Measurements from ENCODE around the gene QKI. TPM values are rescaled to one million over a fixed set of nuclear protein-coding genes. Genes with fewer than 3 reads are reported as not detected.
"Not testable (repeated sequence)": the region's sequence is repeated elsewhere in the genome, so short reads cannot be mapped to it uniquely, and the experiment has no call there.

QKI gene
- 65.4 and 72.1 TPM in 2 replicates for total RNA-seq

DNA sequence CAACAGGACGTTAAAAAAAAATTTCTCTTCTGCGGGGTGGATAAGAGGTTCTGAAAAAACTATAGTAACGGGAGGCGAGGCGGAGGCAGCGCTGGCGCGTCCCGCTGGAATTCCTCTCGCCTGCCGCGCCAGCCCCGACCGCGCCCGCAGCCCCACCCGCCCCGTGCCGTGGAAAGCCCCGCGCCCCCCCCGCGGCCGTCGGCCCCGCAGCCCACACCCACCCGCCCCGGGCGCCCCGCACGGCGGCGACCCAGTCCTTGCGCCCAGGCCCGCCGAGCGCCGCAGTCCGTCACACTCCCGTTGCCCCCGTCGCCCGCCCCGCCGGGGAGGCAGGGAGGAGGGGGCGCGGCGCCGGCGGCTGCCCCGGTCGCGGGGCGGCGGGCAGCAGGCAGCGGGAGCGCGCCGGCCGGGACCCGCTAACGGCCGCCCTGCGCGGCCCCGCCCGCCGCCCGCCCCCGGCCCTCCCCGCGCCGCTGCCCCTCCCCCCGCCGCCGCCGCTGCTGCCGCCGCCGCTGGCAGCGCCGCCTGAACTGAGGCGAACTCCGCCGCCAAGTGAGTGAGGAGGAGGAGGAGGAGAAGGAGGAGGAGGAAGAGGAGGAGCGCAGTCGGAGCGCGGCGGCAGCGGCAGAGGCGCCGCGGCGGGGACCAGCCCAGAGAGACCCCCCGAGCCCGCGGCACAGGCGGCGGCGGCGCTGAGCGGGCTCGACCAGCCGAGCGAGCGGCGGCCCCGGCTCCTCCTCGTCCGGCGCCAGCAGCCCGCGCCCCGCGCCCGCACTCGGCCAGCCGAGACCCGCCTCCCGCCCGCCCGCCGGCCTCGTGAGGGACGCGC lies at the start of gene QKI:
Gene QKI, plus strand, starts transcription at position 602 of the 829 bp plus-strand sequence. CDS start 476 bp downstream, outside the sequence.
- intact Hi-C loops (cut with micrococcal nuclease): loop anchor here (1.0 to 10.0 kb wide), 3 partner anchors 687 to 1210 kb away; partner anchors contain the start of genes PACRG and PRKN

DNA sequence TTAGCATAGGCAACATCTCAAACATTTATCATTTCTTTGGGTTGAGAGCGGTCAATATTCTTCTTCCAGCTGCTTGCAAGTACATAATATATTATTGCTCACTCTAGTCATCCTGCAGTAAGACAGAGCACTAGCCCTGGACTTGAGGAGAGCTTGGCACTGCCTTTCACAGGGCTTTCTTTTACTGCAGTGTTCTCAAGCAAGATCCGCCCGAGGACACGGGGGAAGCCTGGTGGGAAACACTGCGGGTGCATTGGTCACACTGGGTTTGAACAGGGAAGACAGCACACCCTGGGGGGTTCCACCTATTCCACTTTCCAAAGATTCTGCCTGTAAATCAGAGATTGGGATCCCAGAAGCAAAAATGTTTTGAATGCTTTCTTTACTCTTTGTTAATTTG lies 48.2 kb upstream of the QKI start:
- intact Hi-C loops (cut with micrococcal nuclease): no loop called here

DNA sequence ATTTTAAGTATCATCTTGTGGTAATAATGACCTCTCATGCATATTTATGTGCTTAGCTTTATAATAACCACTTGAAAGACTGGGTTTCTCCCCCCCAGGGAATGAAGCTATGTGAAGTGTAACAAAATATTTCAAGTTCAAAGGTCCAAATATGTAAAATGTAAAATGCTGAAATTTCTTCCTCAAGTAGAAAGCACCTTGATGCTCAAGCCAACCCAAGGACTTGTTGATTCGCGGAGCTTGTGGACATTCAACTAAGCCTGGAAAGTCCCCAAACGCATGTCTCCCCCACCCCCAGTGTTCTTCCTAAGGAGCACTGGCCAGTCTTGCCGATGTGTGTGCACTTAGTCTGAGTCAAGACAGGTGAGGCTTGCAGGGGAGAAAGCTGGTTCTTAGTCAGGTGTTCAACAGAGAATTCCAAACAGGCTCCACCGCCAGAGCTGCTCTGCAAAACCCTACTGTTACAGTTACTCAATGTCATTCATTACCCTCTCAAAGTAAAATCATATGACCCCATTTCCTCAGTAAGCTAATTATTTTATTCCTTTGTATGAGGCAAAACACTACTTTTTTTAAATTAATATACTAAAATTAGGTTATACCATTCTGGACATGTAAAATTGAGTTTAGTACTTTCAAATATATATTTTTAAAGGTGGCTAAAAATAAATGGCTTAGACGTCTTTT lies 46.9 kb upstream of the QKI start:
- intact Hi-C loops (cut with micrococcal nuclease): no loop called here

DNA sequence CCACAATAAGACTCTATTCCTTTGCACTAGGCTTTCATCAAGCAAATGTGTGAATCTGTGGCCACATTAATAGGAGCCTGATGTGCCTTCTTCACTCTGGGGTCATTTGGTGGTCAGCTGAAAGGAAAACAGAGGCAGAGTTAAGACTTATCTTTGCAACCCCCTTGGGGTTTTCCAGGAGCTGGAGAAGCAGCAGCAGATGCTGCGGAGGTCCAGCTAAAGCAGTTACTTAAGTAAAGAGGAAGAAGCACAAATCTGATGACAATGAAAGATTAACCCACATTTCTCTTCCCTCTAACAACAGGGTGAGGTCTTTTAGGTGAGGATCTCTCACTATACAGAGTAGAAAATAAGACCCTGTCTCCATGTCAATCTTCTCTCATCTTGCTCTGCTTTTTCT lies 45.4 kb upstream of the QKI start:
- intact Hi-C loops (cut with micrococcal nuclease): no loop called here

DNA sequence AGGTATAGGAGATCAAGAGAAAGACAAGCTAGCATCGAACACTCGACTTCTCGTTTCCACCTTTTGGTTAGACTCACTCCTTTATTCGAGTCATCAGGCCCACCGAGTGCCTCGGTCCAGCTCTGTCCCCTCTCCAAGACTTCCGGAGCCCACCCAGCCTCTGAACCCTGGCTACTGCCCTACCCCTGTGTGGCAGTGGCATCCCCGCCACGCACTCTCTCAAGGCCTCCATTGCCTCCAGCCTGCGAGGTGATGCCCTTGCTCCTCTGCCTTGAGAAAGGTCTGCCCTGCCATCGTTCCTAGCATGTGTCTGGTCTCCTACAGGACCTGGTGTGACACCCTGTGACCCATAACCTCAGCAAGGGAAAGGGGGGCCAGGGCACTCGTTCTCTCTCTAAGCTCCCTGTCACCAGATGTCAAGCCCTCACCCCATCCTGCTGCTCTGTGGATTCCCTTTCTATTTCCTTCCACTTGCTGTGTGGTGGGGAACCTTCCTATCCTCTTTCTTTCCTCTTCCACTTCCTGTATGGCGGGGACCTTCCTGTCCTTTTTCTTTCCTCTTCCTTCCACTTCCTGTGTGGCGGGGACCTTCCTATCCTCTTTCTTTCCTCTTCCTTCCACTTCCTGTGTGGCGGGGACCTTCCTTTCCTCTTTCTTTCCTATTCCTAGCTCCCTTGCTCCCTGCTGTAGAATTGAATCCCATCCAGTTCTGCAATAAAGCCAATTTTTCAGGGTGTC lies 44.7 kb upstream of the QKI start:
- intact Hi-C loops (cut with micrococcal nuclease): no loop called here

DNA sequence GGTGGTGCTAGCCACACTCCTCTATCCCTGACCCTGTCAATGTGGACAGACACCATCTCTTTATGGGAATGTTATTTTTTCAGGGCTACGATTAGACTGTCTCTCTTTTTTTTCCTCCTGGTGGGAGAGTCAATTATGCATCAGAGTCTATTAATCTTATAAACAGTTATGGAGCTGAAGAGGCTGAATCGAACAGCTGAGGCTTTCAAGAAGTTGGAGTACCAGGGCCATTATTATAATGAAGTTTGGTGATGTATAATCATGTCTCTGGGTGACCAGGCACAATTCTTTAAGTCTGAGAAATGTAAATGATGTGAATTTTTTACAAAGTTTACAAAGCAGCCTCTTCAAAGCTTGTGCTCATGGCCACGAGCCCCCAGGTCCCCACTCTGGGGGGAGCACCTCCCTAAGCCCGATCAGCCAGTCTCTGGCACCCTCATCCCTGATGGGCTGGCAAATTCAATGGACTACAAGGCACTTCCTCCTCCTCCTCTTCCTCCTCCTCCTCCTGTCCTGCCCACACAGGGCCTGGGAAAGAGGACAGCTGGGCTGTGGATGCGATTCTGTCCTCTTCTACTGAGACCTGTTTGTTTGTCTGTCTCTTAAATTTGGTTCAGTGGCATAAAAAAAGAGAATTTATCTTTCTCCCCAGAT lies 43.9 kb upstream of the QKI start:
- intact Hi-C loops (cut with micrococcal nuclease): no loop called here

DNA sequence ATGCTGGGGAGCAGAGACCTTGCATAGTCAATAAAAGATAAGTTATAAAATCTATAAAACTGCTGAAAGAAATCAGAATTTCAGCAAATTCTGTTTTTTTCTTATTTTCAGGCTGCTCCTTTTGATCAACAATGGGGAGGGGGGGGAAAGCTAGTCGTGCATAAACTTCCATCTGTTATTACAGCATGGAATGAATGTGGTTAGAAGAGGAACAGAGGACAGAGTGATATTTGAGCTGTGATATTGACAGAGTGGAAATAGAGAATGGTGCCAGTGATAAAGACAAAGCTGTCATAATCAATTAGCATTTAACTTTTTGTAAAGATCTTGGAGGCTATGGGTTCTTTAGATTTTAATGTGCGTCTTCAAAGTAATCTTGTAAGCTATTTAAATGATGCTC lies 43.4 kb upstream of the QKI start:
- intact Hi-C loops (cut with micrococcal nuclease): no loop called here

DNA sequence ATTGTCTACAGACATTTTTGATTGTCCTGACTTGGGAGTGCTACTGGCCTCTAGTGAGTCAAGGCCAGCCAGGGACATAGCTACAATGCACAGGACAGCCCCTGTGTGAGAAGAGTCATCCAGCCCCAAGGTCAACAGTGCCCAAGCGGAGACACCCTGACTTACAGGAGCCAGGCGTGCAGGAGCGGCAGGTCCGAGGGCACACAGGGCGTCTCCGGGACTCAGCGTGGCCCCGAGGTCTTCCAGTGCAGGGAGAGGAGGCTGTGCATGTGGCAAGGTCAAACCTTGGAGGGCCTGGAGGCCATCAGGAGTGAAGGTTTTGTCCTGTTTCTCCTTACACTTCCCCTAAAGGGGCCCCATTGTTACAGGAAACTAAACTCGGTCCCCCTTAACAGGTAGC lies 41.3 kb upstream of the QKI start:
- intact Hi-C loops (cut with micrococcal nuclease): no loop called here

DNA sequence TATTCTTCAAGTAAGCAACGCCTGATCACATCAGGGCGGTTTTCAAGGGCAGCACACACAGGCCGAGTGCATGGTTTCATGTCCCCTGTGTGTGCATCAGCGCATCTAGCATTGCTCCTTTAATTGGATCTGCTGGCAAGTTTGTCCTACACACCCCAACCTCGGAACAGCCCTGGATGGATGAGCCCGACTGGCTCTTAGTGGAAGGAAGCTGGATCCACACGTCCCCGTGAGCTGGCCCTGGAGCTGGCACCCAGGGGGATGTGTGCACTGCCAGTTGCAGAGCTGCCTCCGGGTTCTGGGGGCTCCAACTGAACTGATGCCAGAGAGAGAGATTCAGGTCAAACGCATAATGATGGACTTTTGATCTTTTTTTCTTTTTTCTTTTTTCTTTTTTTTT lies 39.2 kb upstream of the QKI start:
- intact Hi-C loops (cut with micrococcal nuclease): no loop called here

DNA sequence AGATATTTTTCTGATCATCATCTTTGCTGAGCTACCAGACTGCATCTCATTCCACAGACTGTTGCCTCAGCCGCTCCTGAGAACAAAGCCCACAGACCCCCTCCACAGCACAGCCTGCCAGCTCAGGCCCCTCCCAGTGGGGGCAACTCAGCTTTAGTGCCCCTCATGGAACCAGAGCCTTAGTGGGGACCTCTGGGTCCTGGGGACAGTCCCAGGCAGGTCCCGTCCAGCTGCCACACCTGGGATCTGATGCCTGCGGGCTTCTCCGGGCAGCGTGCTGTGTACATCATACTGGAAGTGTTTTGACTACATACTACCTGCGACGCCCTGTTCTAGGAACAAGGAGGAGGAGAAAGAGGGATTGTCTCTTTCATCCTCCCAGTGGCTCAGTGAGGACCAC lies 38.3 kb upstream of the QKI start:
- intact Hi-C loops (cut with micrococcal nuclease): no loop called here

DNA sequence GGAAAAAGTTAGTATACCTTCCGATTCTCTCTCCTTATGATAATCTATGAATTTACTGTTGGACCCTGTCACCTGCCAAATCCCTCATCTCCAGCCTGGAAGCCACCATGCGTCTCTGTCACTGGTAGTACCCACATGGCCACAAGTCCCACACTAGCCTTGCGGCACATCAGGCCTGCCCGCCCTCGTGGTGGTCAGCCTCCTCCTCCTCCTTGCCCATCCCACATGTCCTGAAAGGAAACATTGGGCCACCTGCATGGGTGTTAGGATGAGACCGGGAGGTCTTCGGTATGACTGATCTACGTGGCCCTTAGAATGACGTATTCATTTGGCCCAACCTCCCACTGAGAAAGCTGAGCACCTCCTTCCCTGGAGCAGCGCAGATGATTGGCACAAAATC lies 37.0 kb upstream of the QKI start:
- intact Hi-C loops (cut with micrococcal nuclease): no loop called here

DNA sequence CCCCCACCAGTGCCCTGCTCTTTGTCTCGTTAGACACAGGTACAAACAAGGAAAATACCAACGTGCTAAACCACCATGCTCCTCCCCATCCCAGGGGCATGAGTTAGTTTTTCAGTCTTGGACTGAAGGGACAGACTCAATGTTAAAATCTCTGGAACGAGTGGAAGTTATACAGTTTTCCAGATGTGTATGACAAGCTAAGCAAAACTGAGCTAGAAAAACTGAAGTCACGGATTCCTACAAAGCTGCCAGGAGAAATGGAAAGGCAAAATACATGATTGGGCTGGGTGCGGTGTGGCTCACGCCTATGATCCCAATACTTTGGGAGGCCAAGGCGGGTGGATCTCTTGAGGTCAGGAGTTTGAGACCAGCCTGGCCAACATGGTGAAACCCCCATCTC lies 34.3 kb upstream of the QKI start:
- intact Hi-C loops (cut with micrococcal nuclease): no loop called here

DNA sequence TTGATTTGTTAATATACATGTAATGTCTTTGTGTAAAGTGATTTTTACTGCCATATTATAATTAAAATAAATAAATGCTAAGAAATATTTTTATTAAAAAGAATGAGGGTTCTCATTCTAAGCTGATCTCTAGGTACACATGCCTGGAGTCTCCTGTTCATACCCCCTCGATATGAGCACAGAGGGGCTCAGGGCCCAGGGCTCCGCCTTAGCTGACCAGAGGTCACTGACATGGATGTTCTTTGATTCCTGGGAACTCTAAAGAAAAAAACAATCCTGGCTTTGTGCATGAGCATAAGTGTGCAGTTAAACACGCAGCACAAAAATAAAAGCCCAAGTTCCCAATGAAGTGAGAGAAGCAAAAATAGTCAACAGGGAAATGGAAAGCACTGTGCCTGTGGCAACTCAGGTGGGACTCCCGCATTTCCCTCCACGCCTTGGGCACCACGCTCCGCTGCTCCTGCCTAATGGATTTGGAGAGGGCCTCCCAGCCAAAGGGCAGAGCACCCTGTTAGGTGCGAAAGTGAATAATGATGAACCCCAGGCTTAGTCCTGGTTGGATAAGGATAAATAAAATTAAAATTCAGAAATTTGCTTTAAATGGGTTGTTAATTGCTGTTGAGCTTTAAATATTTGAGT lies 33.3 kb upstream of the QKI start:
- intact Hi-C loops (cut with micrococcal nuclease): no loop called here

DNA sequence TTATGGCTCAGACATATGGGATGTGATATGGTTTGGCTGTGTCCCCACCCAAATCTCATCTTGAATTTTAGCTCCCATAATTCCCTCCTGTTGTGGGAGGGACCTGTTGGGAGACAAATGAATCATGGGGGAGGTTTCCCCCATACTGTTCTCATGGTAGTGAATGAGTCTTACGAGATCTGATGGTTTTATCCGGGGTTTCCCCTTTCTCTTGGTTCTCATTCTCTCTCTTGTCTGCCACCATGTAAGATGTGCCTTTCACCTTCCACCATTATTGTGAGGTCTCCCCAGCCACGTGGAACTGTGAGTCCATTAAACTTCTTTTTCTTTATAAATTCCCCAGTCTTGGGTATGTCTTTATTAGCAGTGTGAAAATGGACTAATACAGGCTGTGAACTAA lies 31.1 kb upstream of the QKI start:
- intact Hi-C loops (cut with micrococcal nuclease): not testable (repeated sequence)

DNA sequence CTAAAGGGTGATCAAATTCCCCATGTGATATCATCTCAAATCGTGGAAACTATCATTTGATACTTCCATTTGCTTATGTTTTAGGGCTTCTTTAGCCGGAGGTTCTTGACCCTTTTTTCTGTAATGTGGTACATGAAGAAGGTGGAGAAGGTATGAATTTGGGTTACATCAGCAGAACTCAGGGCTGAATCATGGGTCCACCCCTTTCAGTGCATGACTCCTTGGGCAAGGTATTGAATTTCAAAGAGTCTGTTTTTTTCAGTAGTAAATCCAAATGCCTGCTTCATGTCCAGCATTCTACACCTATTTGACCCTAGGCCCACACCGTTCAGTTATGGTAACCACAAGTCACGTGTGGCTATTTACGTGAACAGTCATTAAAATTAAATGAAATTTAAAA lies 30.6 kb upstream of the QKI start:
- intact Hi-C loops (cut with micrococcal nuclease): no loop called here

DNA sequence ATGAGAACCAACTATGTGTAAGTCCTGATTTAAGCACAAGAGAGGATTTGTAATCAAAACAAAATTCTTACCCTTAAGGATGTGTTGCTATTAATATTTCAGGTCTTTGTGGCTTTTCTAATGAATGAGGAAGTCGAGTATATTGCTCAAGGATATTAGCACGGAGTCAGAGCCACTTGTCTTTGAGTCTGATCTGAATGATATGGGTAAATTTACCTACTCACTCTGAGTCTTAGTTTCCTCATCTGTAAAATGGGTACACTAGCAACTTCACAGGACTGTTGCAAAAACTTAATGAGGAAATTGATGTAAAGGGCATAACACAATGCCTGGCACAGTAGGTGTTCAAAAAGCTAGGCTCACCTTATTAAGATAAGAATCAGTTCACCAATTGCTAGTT lies 30.0 kb upstream of the QKI start:
- intact Hi-C loops (cut with micrococcal nuclease): no loop called here

DNA sequence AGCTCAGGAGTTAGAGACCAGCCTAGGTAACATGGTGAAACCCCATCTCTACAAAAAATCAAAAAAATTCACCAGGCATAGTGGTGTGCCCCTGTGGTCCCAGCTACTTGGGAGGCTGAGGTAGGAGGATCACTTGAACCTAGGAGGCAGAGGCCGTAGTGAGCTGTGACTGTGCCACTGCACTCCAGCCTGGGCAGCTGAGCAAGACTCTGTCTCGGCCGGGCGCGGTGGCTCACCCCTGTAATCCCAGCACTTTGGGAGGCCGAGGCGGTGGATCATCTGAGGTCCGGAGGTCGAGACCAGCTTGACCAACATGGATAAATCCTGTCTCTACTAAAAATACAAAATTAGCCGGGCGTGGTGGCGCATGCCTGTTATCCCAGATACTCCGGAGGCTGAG lies 29.0 kb upstream of the QKI start:
- intact Hi-C loops (cut with micrococcal nuclease): not testable (repeated sequence)

DNA sequence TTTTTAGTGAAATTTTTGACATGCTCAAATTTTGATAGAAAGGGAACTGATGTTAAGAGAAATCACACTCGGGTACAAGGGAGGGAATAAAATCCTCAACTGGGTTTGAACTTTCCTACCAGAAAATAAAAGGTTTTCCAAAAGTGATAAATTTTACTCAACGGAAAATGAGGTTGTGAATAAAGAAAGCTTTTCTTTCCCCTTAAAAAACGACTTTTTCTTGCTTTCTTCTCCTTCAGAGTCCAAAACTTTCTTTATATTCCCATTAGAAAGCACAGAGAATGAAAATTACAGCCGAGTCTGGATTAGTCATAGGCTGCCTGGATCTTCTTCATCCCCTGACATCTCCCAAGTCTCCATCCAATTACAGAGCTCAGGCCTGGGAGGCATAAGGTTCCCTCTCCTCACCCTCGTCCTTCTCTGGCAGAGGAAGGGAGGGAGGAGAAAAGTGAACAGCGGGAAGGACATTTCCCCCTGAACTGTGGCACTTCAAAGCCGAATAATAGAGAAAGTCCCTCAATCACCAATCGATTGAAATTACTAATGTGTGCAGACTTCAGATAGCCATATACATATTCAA lies 28.1 kb upstream of the QKI start:
- intact Hi-C loops (cut with micrococcal nuclease): no loop called here

DNA sequence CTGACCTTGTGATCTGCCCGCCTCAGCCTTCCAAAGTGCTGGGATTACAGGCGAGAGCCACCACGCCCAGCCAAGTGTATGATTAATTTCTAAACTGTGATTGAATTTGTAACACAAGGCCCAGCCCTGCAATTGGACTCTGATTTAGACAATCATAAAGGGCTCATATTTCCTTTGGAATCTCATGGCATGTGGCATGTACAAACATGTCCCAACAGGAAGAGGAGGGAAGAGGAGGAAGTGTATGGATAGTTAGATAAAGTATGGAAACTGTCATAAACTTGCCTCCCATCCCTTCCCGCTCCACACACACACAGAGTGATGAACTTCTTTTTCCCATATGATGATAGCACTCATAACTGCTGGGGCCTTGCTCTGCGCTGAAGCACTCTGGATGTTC lies 27.2 kb upstream of the QKI start:
- intact Hi-C loops (cut with micrococcal nuclease): no loop called here

DNA sequence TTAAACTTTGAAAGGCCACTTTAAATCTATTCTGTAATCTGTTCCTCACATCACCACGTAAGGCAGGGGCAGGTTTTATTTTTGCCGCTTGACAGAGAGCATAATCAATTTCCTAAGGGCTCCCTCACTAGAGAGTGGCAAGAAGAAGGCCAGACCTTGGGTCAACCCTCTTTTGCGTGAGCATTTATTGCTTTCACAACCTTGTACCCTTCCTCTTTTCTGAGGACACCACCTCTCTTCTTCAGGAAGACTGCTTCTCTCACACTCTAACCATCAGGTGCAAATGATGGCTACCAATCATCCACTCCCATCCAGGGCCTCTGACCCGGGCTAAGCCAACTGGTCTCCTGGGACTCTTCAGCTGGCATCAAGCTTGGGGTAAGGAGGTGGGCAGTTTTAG lies 25.2 kb upstream of the QKI start:
- intact Hi-C loops (cut with micrococcal nuclease): no loop called here

DNA sequence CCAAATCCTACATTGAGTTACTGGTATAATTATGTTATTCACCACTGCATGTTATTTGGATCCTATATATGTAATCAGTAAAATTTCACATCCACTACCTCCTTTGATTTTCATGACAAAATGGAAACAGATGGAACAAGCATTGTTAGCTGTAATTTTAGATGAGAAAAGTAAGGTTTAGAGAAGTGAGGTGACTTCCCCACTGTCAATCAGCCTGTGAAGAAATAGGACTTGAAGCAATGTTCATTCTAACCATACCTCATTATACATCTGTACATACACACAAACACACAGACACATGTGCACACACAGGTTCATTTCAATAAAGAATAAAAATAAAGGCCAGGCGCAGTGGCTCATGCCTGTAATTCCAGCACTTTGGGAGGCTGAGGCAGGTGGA lies 23.7 kb upstream of the QKI start:
- intact Hi-C loops (cut with micrococcal nuclease): no loop called here
